ENCODE measurements around the gene UBAP1. TPM values are rescaled to one million over a fixed set of nuclear protein-coding genes. Genes with fewer than 3 reads are reported as not detected.

The UBAP1 gene
- total RNA-seq, 4 donors from 2014 or later = 69.5 to 162 (median 90.8) TPM

- Histone ChIP-seq H3K4me3 (no peak overlapping the region), H3K36me3 (no peaks in the 10 kb centered on the region), H3K27me3 (no peaks in the 10 kb centered on the region), H3K9me3 (no peaks in the 10 kb centered on the region), H3K27ac (no peak overlapping the region), H3K4me1 (no peaks in the 10 kb centered on the region)
- TF ChIP-seq CTCF (IDR thresholded peaks at IDR 0.05 in 4 of 5, conservative IDR thresholded peaks at IDR 0.05 in 1 of 5) (no peak), POLR2A (IDR thresholded peaks at IDR 0.05) (no peak)
- intact Hi-C loops (cut with DNase I; ENCODE audit: low total_unique reads) = no loop called here
- in situ Hi-C loops (cut with MboI; ENCODE audit: low sequenced_read_pairs in 4 of 4) = no loop called here
- DNase-seq (peak in 1 of 2 donors; percentile 17), ATAC-seq (peak in 1 of 2 donors; percentile 39)
Measured at GRCh38 chr9:34139477-34140146, 39.2 kb upstream of the UBAP1 start.

GRCh38 chr9:34140853-34141252 lies 38.0 kb upstream of the UBAP1 start:
- DNase-seq = no peak
- in situ Hi-C loops (cut with MboI; ENCODE audit: low sequenced_read_pairs in 4 of 4) (no loop called here), intact Hi-C loops (cut with DNase I; ENCODE audit: low total_unique reads) (no loop called here)
- H3K9me3 ChIP-seq = no peaks in the 10 kb centered on the region
- no peak overlapping the region for H3K27ac ChIP-seq
- H3K27me3 ChIP-seq = no peaks in the 10 kb centered on the region
- no peak for TF ChIP-seq POLR2A (IDR thresholded peaks at IDR 0.05)
- TF ChIP-seq CTCF (IDR thresholded peaks at IDR 0.05 in 4 of 5, conservative IDR thresholded peaks at IDR 0.05 in 1 of 5) = no peak
- H3K4me3 ChIP-seq = no peak overlapping the region
- H3K4me1 ChIP-seq = no peaks in the 10 kb centered on the region
- H3K36me3 ChIP-seq = no peaks in the 10 kb centered on the region
- ATAC-seq = no peak

- no peak for DNase-seq
- intact Hi-C loops (cut with DNase I; ENCODE audit: low total_unique reads) = no loop called here
- Histone ChIP-seq H3K36me3 (no peaks in the 10 kb centered on the region), H3K4me1 (no peaks in the 10 kb centered on the region), H3K9me3 (no peaks in the 10 kb centered on the region), H3K4me3 (no peak overlapping the region), H3K27ac (no peak overlapping the region), H3K27me3 (no peaks in the 10 kb centered on the region)
- TF ChIP-seq CTCF (IDR thresholded peaks at IDR 0.05 in 4 of 5, conservative IDR thresholded peaks at IDR 0.05 in 1 of 5) (no peak), POLR2A (IDR thresholded peaks at IDR 0.05) (no peak)
- in situ Hi-C loops (cut with MboI; ENCODE audit: low sequenced_read_pairs in 4 of 4) = no loop called here
- ATAC-seq = no peak
Measured at GRCh38 chr9:34143116-34143515, 35.7 kb upstream of the UBAP1 start.

GRCh38 chr9:34145165-34145564 lies 33.7 kb upstream of the UBAP1 start:
- ATAC-seq (peak in 1 of 2 donors; percentile 56), DNase-seq (no peak)
- intact Hi-C loops (cut with DNase I; ENCODE audit: low total_unique reads) (no loop called here), in situ Hi-C loops (cut with MboI; ENCODE audit: low sequenced_read_pairs in 4 of 4) (no loop called here)
- no peak for TF ChIP-seq CTCF (IDR thresholded peaks at IDR 0.05 in 4 of 5, conservative IDR thresholded peaks at IDR 0.05 in 1 of 5)
- no peak for TF ChIP-seq POLR2A (IDR thresholded peaks at IDR 0.05)
- Histone ChIP-seq H3K9me3 (no peaks in the 10 kb centered on the region), H3K4me1 (no peaks in the 10 kb centered on the region), H3K4me3 (no peak overlapping the region), H3K36me3 (no peaks in the 10 kb centered on the region), H3K27me3 (no peaks in the 10 kb centered on the region), H3K27ac (no peak overlapping the region)

GRCh38 chr9:34151398-34151797 lies 27.4 kb upstream of the UBAP1 start:
- Histone ChIP-seq H3K36me3 (no peaks in the 10 kb centered on the region), H3K27me3 (no peaks in the 10 kb centered on the region), H3K4me3 (no peak overlapping the region), H3K4me1 (peaks cover 8 to 11% of the 10 kb centered on the region in 2 donors), H3K9me3 (no peaks in the 10 kb centered on the region), H3K27ac (no peak overlapping the region)
- in situ Hi-C loops (cut with MboI; ENCODE audit: low sequenced_read_pairs in 4 of 4) (no loop called here), intact Hi-C loops (cut with DNase I; ENCODE audit: low total_unique reads) (no loop called here)
- DNase-seq (no peak), ATAC-seq (no peak)
- TF ChIP-seq POLR2A (IDR thresholded peaks at IDR 0.05) = no peak
- no peak for TF ChIP-seq CTCF (IDR thresholded peaks at IDR 0.05 in 4 of 5, conservative IDR thresholded peaks at IDR 0.05 in 1 of 5)

All from gastrocnemius medialis (tissue), 4 donors.